ENCODE results near the gene IL18RAP.

Gene IL18RAP

GRCh38 chr2:102422910-102423309 lies at the start of gene IL18RAP:
Gene IL18RAP, plus strand, starts transcription at chr2:102423160. Its CDS starts 118 bp downstream, at chr2:102423278.
- DNase-seq = no peak

GRCh38 chr2:102376052-102376591 lies 46.8 kb upstream of the IL18RAP start:
- DNase-seq = no peak

- no peak for DNase-seq
Measured at GRCh38 chr2:102383722-102384121, 39.2 kb upstream of the IL18RAP start.

GRCh38 chr2:102385522-102385921 lies 37.4 kb upstream of the IL18RAP start:
- DNase-seq = no peak

- DNase-seq = no peak
Measured at GRCh38 chr2:102386004-102386403, 37.0 kb upstream of the IL18RAP start.

- no peak for DNase-seq
Measured at GRCh38 chr2:102386867-102387541, 36.0 kb upstream of the IL18RAP start.

GRCh38 chr2:102387763-102388546 lies 35.0 kb upstream of the IL18RAP start:
- no peak for DNase-seq

- no peak for DNase-seq
Measured at GRCh38 chr2:102391565-102391964, 31.4 kb upstream of the IL18RAP start.

- DNase-seq = no peak
Measured at GRCh38 chr2:102392096-102392495, 30.9 kb upstream of the IL18RAP start.

- DNase-seq = no peak
Measured at GRCh38 chr2:102392942-102393341, 30.0 kb upstream of the IL18RAP start.

GRCh38 chr2:102396012-102396411 lies 26.9 kb upstream of the IL18RAP start:
- DNase-seq = no peak

GRCh38 chr2:102397209-102397608 lies 25.8 kb upstream of the IL18RAP start:
- DNase-seq = no peak

GRCh38 chr2:102399499-102400141 lies 23.3 kb upstream of the IL18RAP start:
- no peak for DNase-seq

- DNase-seq = no peak
Measured at GRCh38 chr2:102401456-102401855, 21.5 kb upstream of the IL18RAP start.

GRCh38 chr2:102401865-102402264 lies 21.1 kb upstream of the IL18RAP start:
- no peak for DNase-seq

- DNase-seq = no peak
Measured at GRCh38 chr2:102410952-102411351, 12.0 kb upstream of the IL18RAP start.

GRCh38 chr2:102412199-102412598 lies 10.8 kb upstream of the IL18RAP start:
- no peak for DNase-seq

- no peak for DNase-seq
Measured at GRCh38 chr2:102417946-102418345, 5.0 kb upstream of the IL18RAP start.

- no peak for DNase-seq
Measured at GRCh38 chr2:102418421-102418961, 4.5 kb upstream of the IL18RAP start.

GRCh38 chr2:102420290-102420689 lies 2.7 kb upstream of the IL18RAP start:
- no peak for DNase-seq

- no peak for DNase-seq
Measured at GRCh38 chr2:102421890-102422759, 835 bp upstream of the IL18RAP start.

- no peak for DNase-seq
Measured at GRCh38 chr2:102423368-102423767, 408 bp downstream of the IL18RAP start.

Measured in activated CD4-positive, CD25-positive, alpha-beta regulatory T cell (primary cell).